GDM1 (cell line): ENCODE measurements around the gene RHOB.
"Not testable (repeated sequence)": the region's sequence is repeated elsewhere in the genome, so short reads cannot be mapped to it uniquely, and the experiment has no call there.

Experiments used
- DNase-seq: peaks from one replicate; lab custom pipeline; 2025; lab: John Stamatoyannopoulos, UW

The RHOB gene

DNA sequence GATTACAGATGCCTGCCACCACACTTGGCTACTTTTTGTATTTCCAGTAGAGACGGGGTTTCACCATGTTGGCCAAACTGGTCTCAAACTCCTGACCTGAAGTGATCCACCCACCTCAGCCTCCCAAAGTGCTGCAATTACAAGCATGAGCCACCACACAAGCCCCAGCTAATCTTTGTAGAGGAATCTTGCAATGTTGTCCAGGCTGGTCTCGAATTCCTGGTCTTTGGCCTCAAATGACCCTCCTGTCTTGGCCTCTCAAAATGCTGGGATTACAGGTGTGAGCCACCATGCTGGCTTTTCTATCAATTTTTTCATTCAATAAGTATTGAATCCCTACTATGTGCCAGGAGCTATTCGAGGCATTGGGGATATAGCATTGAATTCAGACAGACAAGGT lies 46.2 kb downstream of the RHOB start:
- not testable (repeated sequence) for DNase-seq

GRCh38 chr2:20494241-20494640 lies 47.4 kb downstream of the RHOB start:
- no peak for DNase-seq

DNA sequence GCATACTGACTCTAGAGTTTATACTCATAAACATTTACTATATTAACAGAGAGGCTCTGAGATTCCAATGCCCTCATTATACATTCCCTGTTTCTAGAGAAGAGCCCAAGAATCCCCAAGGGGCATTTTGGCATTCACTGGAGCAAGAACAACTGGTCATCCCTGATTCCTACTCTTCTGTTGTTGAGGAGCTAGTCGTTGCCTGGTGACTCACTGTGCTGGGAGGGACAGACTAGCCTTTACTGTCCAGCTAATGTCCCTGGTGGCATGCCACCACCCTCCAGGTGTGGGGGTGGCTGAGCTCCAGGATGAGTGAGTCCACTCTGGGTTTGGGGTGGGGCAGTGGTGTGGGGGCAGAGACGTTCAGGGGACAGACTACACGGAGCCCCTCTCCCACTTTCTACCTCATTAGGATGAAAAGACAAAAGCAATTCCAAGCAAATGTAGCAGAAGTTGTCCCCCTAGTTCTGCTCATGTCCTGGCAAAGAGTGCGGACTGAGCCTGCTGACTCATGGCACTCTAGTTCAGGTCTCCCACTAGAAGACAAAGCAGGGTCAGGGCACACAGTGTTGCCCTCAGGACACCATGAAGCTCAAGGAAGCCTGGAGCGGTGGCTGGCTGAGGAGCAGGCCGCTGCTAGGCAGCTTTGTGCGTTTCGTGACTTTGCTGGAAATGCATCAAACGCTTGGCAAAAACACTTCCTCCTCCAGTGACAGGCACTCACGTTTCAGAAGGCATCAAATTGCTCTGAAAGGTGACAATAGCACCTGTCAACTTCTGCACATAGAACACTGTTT lies 49.4 kb downstream of the RHOB start:
- no peak for DNase-seq

DNA sequence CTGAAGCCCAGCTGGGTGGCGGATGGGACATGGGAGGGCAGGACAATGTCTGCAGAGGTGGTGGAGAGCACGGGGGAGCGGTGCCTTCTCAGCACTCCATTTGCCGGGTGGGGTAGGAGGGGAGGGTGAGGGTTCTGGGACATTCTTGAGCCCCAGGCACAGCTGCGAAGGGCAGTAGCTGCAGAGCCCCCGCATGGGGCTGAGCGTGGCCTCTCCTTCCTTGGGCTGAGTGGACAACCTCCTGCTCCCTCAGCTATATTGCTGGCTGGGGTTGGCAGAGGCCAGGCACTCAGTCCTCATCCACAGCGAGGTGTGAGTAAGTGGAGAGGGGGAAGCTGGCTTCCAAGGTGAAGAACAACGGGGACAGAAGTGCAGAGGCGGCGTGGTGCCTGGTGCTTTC lies 50.1 kb downstream of the RHOB start:
- no peak for DNase-seq
